Neural cell (in vitro differentiated cells): ENCODE measurements around the gene PUSL1. TPM values are rescaled to one million over a fixed set of nuclear protein-coding genes. Genes with fewer than 3 reads are reported as not detected.

Experiments
- H2AFZ ChIP-seq: fragments of 200-600, 300-800 bp; sonication (generic), shearing (Covaris generic); 2 replicates; pipeline ENCODE4 v1.6.0; 2014; ENCODE audit warnings: low read depth, mild to moderate bottlenecking, antibody characterized with exemption, low read length, moderate library complexity
- H3F3A ChIP-seq: fragments of 200-600 bp; shearing (Covaris generic); 2 replicates; pipeline ENCODE4 v1.6.1; 2016; ENCODE audit warnings: mild to moderate bottlenecking, moderate library complexity, mixed read lengths, antibody characterized with exemption, low read length; ENCODE audit not compliant: insufficient read depth, poor library complexity, severe bottlenecking
- H3K27ac ChIP-seq: fragments of 200-600, 300-800 bp; sonication (generic), shearing (Covaris generic); 2 replicates; pipeline ENCODE4 v1.5.1; 2014; ENCODE audit warnings: mild to moderate bottlenecking, low read length, moderate library complexity
- H3K27me3 ChIP-seq: fragments of 300-800, 200-600 bp; sonication (generic), shearing (Covaris generic); 2 replicates; pipeline ENCODE4 v1.6.0; 2014; ENCODE audit warnings: mild to moderate bottlenecking, low read depth, low read length, moderate library complexity; ENCODE audit not compliant: insufficient read depth
- H3K36me3 ChIP-seq: fragments of 300-800, 200-600 bp; sonication (generic), shearing (Covaris generic); 2 replicates; pipeline ENCODE4 v1.5.1; 2014; ENCODE audit warnings: mild to moderate bottlenecking, antibody characterized with exemption, low read length, moderate library complexity; ENCODE audit not compliant: insufficient read depth
- H3K4me2 ChIP-seq: fragments of 300-800, 200-600 bp; sonication (generic), shearing (Covaris generic); 2 replicates; pipeline ENCODE4 v1.6.0; 2014; ENCODE audit warnings: mild to moderate bottlenecking, low read length
- H3K4me3 ChIP-seq: fragments of 300-800, 200-600 bp; sonication (generic), shearing (Covaris generic); 2 replicates; pipeline ENCODE4 v1.5.1; 2014; ENCODE audit warnings: mild to moderate bottlenecking, low read length, moderate library complexity
- H3K79me2 ChIP-seq: fragments of 200-600 bp; shearing (Covaris generic); replicated peaks from 2 replicates; pipeline ENCODE4 v1.6.0; 2014; ENCODE audit warnings: mild to moderate bottlenecking, low read length, moderate library complexity; ENCODE audit not compliant: insufficient read depth
- H3K9ac ChIP-seq: fragments of 300-800, 200-600 bp; sonication (generic), shearing (Covaris generic); 2 replicates; pipeline ENCODE4 v1.6.1; 2016; ENCODE audit warnings: mild to moderate bottlenecking, low read length, mixed read lengths
- H3K9me2 ChIP-seq: fragments of 200-600 bp; shearing (Covaris generic); 2 replicates; pipeline ENCODE4 v1.6.1; 2016; ENCODE audit warnings: mild to moderate bottlenecking, low read length, mixed read lengths; ENCODE audit not compliant: insufficient read depth
- H3K9me3 ChIP-seq: fragments of 200-600, 300-800 bp; sonication (generic), shearing (Covaris generic); 2 replicates; pipeline ENCODE4 v1.6.1; 2016; ENCODE audit warnings: mild to moderate bottlenecking, mixed run types, low read length, moderate library complexity, mixed read lengths
- H4K20me1 ChIP-seq: fragments of 200-600 bp; shearing (Covaris generic); 2 replicates; pipeline ENCODE4 v1.6.1; 2016; ENCODE audit warnings: mild to moderate bottlenecking, mixed run types; ENCODE audit not compliant: insufficient read depth
- EP300 ChIP-seq: fragments of 450-650 bp; conservative IDR thresholded peaks from 2 replicates; pipeline ENCODE4 v1.6.1; 2014; ENCODE audit warnings: antibody characterized with exemption, mild to moderate bottlenecking, moderate library complexity; ENCODE audit not compliant: poor library complexity, severe bottlenecking
- EZH2 ChIP-seq: fragments of 200-600, 300-800 bp; shearing (Covaris generic), sonication (generic); IDR thresholded peaks from 2 replicates; pipeline ENCODE4 v1.6.1; 2014; ENCODE audit warnings: antibody characterized with exemption, low read length, borderline replicate concordance, mild to moderate bottlenecking; ENCODE audit not compliant: insufficient read depth, poor library complexity, severe bottlenecking
- MXI1 ChIP-seq: fragments of 450-650 bp; conservative IDR thresholded peaks from 2 replicates; pipeline ENCODE4 v1.6.1; 2014; ENCODE audit warnings: antibody characterized with exemption, mild to moderate bottlenecking; ENCODE audit not compliant: poor library complexity, severe bottlenecking
- POLR2AphosphoS5 ChIP-seq: IDR thresholded peaks from 2 replicates; pipeline ENCODE4 v1.6.1; 2012
- RAD21 ChIP-seq: fragments of 450-650 bp; conservative IDR thresholded peaks from 2 replicates; pipeline ENCODE4 v1.6.1; 2014; ENCODE audit warnings: antibody characterized with exemption, mild to moderate bottlenecking, moderate library complexity
- SMC3 ChIP-seq: fragments of 450-650 bp; conservative IDR thresholded peaks from 2 replicates; pipeline ENCODE4 v1.6.1; 2014; ENCODE audit warnings: antibody characterized with exemption, mild to moderate bottlenecking, moderate library complexity; ENCODE audit not compliant: poor library complexity
- TAF1 ChIP-seq: IDR thresholded peaks from 2 replicates; pipeline ENCODE4 v1.6.1; 2012; ENCODE audit warnings: low read depth
- polyA plus RNA-seq: library from polyadenylated mRNA; depleted of rRNA; stranded (reverse); fragments of >200 nt; gene quantifications from 2 replicates; pipeline ENCODE4 v1.2.3, GENCODE V29; 2014
- TF ChIP-seq, protein P1 (sequence below): fragments of 450-650 bp; IDR thresholded peaks from 2 replicates; pipeline ENCODE4 v1.5.1; 2014; ENCODE audit warnings: antibody characterized with exemption, mild to moderate bottlenecking, moderate library complexity; ENCODE audit not compliant: poor library complexity, severe bottlenecking
- TF ChIP-seq, protein P2 (sequence below): IDR thresholded peaks from 2 replicates; pipeline ENCODE4 v1.6.1; 2012; ENCODE audit warnings: borderline replicate concordance

PUSL1 gene
- polyA plus RNA-seq, 1 donor from 2014 or later: 25.0 TPM

DNA sequence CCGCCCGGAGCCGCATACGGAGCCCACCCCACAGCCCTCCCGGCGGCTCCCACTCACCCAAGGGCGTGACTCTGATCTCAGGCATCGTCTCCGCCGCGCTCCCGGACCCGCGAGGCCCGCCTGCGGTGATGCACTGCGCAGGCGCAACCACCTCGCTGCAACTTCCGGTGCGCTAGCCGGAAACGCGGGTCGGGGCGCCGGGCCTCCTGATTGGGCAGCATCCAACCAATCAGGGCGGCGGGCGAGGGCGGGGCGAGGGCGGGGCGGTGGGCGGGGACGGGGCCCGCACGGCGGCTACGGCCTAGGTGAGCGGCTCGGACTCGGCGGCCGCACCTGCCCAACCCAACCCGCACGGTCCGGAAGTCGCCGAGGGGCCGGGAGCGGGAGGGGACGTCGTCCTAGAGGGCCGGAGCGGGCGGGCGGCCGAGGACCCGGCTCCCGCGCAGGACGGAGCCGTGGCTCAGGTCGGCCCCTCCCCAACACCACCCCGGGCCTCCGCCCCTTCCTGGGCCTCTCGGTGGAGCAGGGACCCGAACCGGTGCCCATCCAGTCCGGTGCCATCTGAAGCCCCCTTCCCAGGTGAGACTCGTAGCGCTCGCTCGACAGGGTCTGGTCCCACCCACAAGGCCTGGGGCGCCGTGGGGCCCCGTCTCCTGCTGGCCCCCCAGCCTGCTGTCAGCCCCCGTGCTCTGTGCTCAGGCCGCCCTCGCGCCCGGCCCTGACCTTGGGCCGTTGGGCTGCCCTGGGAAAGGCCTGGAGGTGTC lies 16.3 kb downstream of the PUSL1 start, which contains the start of the genes CPTP and INTS11:
Gene CPTP, plus strand, starts transcription at position 279 of the 764 bp plus-strand sequence. CDS start 2,109 bp downstream, outside the sequence.
Gene INTS11, minus strand, starts transcription at position 137 of the 764 bp plus-strand sequence. Its CDS starts 52 bp downstream, at position 85.
- Histone ChIP-seq H3K79me2 (peaks cover 34% of the 10 kb centered on the region), H3K4me2 (peak within 1 kb of the TSS; percentile 73), H3K36me3 (no peaks in the 10 kb centered on the region), H3K4me3 (peak within 1 kb of the TSS; percentile 99), H3K9me2 (no peaks in the 10 kb centered on the region), H3K27me3 (no peaks in the 10 kb centered on the region), H3F3A (no peaks in the 10 kb centered on the region), H2AFZ (peak within 1 kb of the TSS; percentile 40), H4K20me1 (peaks cover 16% of the 10 kb centered on the region), H3K9me3 (no peaks in the 10 kb centered on the region), H3K9ac (peak within 1 kb of the TSS; percentile 93), H3K27ac (peak within 1 kb of the TSS; percentile 59)
- TF ChIP-seq TAF1 (peak; percentile 57), EP300 (no peak), EZH2 (no peak), RAD21 (peak; percentile 16), SMC3 (no peak), POLR2AphosphoS5 (peak; percentile 95), MXI1 (peak; percentile 80)
- TF ChIP-seq, protein P1, sequence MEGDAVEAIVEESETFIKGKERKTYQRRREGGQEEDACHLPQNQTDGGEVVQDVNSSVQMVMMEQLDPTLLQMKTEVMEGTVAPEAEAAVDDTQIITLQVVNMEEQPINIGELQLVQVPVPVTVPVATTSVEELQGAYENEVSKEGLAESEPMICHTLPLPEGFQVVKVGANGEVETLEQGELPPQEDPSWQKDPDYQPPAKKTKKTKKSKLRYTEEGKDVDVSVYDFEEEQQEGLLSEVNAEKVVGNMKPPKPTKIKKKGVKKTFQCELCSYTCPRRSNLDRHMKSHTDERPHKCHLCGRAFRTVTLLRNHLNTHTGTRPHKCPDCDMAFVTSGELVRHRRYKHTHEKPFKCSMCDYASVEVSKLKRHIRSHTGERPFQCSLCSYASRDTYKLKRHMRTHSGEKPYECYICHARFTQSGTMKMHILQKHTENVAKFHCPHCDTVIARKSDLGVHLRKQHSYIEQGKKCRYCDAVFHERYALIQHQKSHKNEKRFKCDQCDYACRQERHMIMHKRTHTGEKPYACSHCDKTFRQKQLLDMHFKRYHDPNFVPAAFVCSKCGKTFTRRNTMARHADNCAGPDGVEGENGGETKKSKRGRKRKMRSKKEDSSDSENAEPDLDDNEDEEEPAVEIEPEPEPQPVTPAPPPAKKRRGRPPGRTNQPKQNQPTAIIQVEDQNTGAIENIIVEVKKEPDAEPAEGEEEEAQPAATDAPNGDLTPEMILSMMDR: no peak
- TF ChIP-seq, protein P2, sequence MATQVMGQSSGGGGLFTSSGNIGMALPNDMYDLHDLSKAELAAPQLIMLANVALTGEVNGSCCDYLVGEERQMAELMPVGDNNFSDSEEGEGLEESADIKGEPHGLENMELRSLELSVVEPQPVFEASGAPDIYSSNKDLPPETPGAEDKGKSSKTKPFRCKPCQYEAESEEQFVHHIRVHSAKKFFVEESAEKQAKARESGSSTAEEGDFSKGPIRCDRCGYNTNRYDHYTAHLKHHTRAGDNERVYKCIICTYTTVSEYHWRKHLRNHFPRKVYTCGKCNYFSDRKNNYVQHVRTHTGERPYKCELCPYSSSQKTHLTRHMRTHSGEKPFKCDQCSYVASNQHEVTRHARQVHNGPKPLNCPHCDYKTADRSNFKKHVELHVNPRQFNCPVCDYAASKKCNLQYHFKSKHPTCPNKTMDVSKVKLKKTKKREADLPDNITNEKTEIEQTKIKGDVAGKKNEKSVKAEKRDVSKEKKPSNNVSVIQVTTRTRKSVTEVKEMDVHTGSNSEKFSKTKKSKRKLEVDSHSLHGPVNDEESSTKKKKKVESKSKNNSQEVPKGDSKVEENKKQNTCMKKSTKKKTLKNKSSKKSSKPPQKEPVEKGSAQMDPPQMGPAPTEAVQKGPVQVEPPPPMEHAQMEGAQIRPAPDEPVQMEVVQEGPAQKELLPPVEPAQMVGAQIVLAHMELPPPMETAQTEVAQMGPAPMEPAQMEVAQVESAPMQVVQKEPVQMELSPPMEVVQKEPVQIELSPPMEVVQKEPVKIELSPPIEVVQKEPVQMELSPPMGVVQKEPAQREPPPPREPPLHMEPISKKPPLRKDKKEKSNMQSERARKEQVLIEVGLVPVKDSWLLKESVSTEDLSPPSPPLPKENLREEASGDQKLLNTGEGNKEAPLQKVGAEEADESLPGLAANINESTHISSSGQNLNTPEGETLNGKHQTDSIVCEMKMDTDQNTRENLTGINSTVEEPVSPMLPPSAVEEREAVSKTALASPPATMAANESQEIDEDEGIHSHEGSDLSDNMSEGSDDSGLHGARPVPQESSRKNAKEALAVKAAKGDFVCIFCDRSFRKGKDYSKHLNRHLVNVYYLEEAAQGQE: peak; percentile 67

- Histone ChIP-seq H2AFZ (peak overlapping the region; percentile 33), H3K79me2 (peaks cover 34% of the 10 kb centered on the region), H3K4me3 (peak overlapping the region; percentile 99), H3F3A (no peaks in the 10 kb centered on the region), H3K9me3 (no peaks in the 10 kb centered on the region), H3K27me3 (no peaks in the 10 kb centered on the region), H3K9me2 (no peaks in the 10 kb centered on the region), H3K4me2 (peak overlapping the region; percentile 73), H3K36me3 (no peaks in the 10 kb centered on the region), H3K9ac (peak overlapping the region; percentile 93), H4K20me1 (peaks cover 11% of the 10 kb centered on the region), H3K27ac (peak overlapping the region; percentile 47)
- TF ChIP-seq, protein P1: no peak
- TF ChIP-seq SMC3 (no peak), POLR2AphosphoS5 (no peak), EZH2 (no peak), MXI1 (no peak), TAF1 (no peak)
These were observed 17.1 kb downstream of the PUSL1 start for GRCh38 chr1:1325288-1326074.
